ENCODE measurements around the gene TMEM38B. TPM values are rescaled to one million over a fixed set of nuclear protein-coding genes. Genes with fewer than 3 reads are reported as not detected.
"Not testable (repeated sequence)": the region's sequence is repeated elsewhere in the genome, so short reads cannot be mapped to it uniquely, and the experiment has no call there.

TMEM38B gene
- total and polyA plus RNA-seq, 2 donors: 9.6 to 15.0 TPM

GRCh38 chr9:105696219-105696793 is 2.0 kb downstream of the TMEM38B start:
- Histone ChIP-seq H3K27ac (ENCODE audit: low read depth) (no peak overlapping the region), H3K36me3 (ENCODE audit: insufficient read depth) (no peaks in the 10 kb centered on the region), H3K4me1 (ENCODE audit: insufficient read depth) (no peaks in the 10 kb centered on the region), H3K4me3 (ENCODE audit: low read depth, low read length) (no peak overlapping the region)
- 98% methylated on average over 12 of the region's 12 CpGs for WGBS
- DNase-seq (ENCODE audit: extremely low spot score): no peak

GRCh38 chr9:105697871-105698270 is 3.5 kb downstream of the TMEM38B start:
- WGBS: 63% methylated on average over 4 of the region's 4 CpGs
- H3K27ac ChIP-seq (ENCODE audit: low read depth): no peak overlapping the region
- no peak overlapping the region for H3K4me3 ChIP-seq (ENCODE audit: low read depth, low read length)
- DNase-seq (ENCODE audit: extremely low spot score): no peak
- no peaks in the 10 kb centered on the region for H3K4me1 ChIP-seq (ENCODE audit: insufficient read depth)
- H3K36me3 ChIP-seq (ENCODE audit: insufficient read depth): no peaks in the 10 kb centered on the region

- no peaks in the 10 kb centered on the region for H3K36me3 ChIP-seq (ENCODE audit: insufficient read depth)
- no peak overlapping the region for H3K4me3 ChIP-seq (ENCODE audit: low read depth, low read length)
- 79% methylated on average over 1 of the region's 1 CpG for WGBS
- no peak for DNase-seq (ENCODE audit: extremely low spot score)
- no peaks in the 10 kb centered on the region for H3K4me1 ChIP-seq (ENCODE audit: insufficient read depth)
- H3K27ac ChIP-seq (ENCODE audit: low read depth): no peak overlapping the region
Observed at GRCh38 chr9:105698348-105698870, 4.1 kb downstream of the TMEM38B start.

GRCh38 chr9:105700668-105701067 is 6.3 kb downstream of the TMEM38B start:
- H3K27ac ChIP-seq (ENCODE audit: low read depth): no peak overlapping the region
- 68% methylated on average over 1 of the region's 1 CpG for WGBS
- no peak for DNase-seq (ENCODE audit: extremely low spot score)
- no peaks in the 10 kb centered on the region for H3K36me3 ChIP-seq (ENCODE audit: insufficient read depth)
- no peaks in the 10 kb centered on the region for H3K4me1 ChIP-seq (ENCODE audit: insufficient read depth)
- no peak overlapping the region for H3K4me3 ChIP-seq (ENCODE audit: low read depth, low read length)

- no peak for DNase-seq (ENCODE audit: extremely low spot score)
- H3K36me3 ChIP-seq (ENCODE audit: insufficient read depth): no peaks in the 10 kb centered on the region
- WGBS: 85% methylated on average over 2 of the region's 2 CpGs
- no peak overlapping the region for H3K4me3 ChIP-seq (ENCODE audit: low read depth, low read length)
- no peaks in the 10 kb centered on the region for H3K4me1 ChIP-seq (ENCODE audit: insufficient read depth)
- no peak overlapping the region for H3K27ac ChIP-seq (ENCODE audit: low read depth)
Observed at GRCh38 chr9:105701145-105701544, 6.8 kb downstream of the TMEM38B start.

GRCh38 chr9:105702207-105702606 is 7.9 kb downstream of the TMEM38B start:
- Histone ChIP-seq H3K4me3 (ENCODE audit: low read depth, low read length) (no peak overlapping the region), H3K36me3 (ENCODE audit: insufficient read depth) (no peaks in the 10 kb centered on the region), H3K4me1 (ENCODE audit: insufficient read depth) (no peaks in the 10 kb centered on the region), H3K27ac (ENCODE audit: low read depth) (no peak overlapping the region)
- no peak for DNase-seq (ENCODE audit: extremely low spot score)
- 98% methylated on average over 1 of the region's 1 CpG for WGBS

GRCh38 chr9:105703638-105704037 is 9.3 kb downstream of the TMEM38B start:
- H3K4me3 ChIP-seq (ENCODE audit: low read depth, low read length); H3K36me3 ChIP-seq (ENCODE audit: insufficient read depth); H3K27ac ChIP-seq (ENCODE audit: low read depth); DNase-seq (ENCODE audit: extremely low spot score); H3K4me1 ChIP-seq (ENCODE audit: insufficient read depth): not testable (repeated sequence)
- WGBS: 95% methylated on average over 4 of the region's 4 CpGs

- peaks cover 3% of the 10 kb centered on the region for H3K36me3 ChIP-seq (ENCODE audit: insufficient read depth)
- H3K27ac ChIP-seq (ENCODE audit: low read depth): no peak overlapping the region
- WGBS: 97% methylated on average over 8 of the region's 8 CpGs
- no peaks in the 10 kb centered on the region for H3K4me1 ChIP-seq (ENCODE audit: insufficient read depth)
- DNase-seq (ENCODE audit: extremely low spot score): no peak
- H3K4me3 ChIP-seq (ENCODE audit: low read depth, low read length): no peak overlapping the region
Observed at GRCh38 chr9:105706156-105706555, 11.8 kb downstream of the TMEM38B start.

- Histone ChIP-seq H3K4me3 (ENCODE audit: low read depth, low read length) (no peak overlapping the region), H3K27ac (ENCODE audit: low read depth) (no peak overlapping the region), H3K36me3 (ENCODE audit: insufficient read depth) (peaks cover 3% of the 10 kb centered on the region), H3K4me1 (ENCODE audit: insufficient read depth) (no peaks in the 10 kb centered on the region)
- WGBS: 89% methylated on average over 3 of the region's 3 CpGs
- DNase-seq (ENCODE audit: extremely low spot score): no peak
Observed at GRCh38 chr9:105708405-105708804, 14.1 kb downstream of the TMEM38B start.

GRCh38 chr9:105710638-105711037 is 16.3 kb downstream of the TMEM38B start:
- DNase-seq (ENCODE audit: extremely low spot score): no peak
- no peak overlapping the region for H3K4me3 ChIP-seq (ENCODE audit: low read depth, low read length)
- peaks cover 3% of the 10 kb centered on the region for H3K36me3 ChIP-seq (ENCODE audit: insufficient read depth)
- no peaks in the 10 kb centered on the region for H3K4me1 ChIP-seq (ENCODE audit: insufficient read depth)
- no peak overlapping the region for H3K27ac ChIP-seq (ENCODE audit: low read depth)
- 95% methylated on average over 13 of the region's 13 CpGs for WGBS

- Histone ChIP-seq H3K36me3 (ENCODE audit: insufficient read depth) (peaks cover 3% of the 10 kb centered on the region), H3K4me3 (ENCODE audit: low read depth, low read length) (no peak overlapping the region), H3K27ac (ENCODE audit: low read depth) (no peak overlapping the region), H3K4me1 (ENCODE audit: insufficient read depth) (no peaks in the 10 kb centered on the region)
- no peak for DNase-seq (ENCODE audit: extremely low spot score)
- 78% methylated on average over 7 of the region's 7 CpGs for WGBS
Observed at GRCh38 chr9:105711867-105712266, 17.5 kb downstream of the TMEM38B start.

- no peak overlapping the region for H3K4me3 ChIP-seq (ENCODE audit: low read depth, low read length)
- peaks cover 3% of the 10 kb centered on the region for H3K36me3 ChIP-seq (ENCODE audit: insufficient read depth)
- no peak for DNase-seq (ENCODE audit: extremely low spot score)
- WGBS: 85% methylated on average over 1 of the region's 1 CpG
- no peaks in the 10 kb centered on the region for H3K4me1 ChIP-seq (ENCODE audit: insufficient read depth)
- no peak overlapping the region for H3K27ac ChIP-seq (ENCODE audit: low read depth)
Observed at GRCh38 chr9:105712297-105712696, 18.0 kb downstream of the TMEM38B start.

GRCh38 chr9:105712773-105713172 is 18.4 kb downstream of the TMEM38B start:
- 89% methylated on average over 6 of the region's 6 CpGs for WGBS
- no peaks in the 10 kb centered on the region for H3K4me1 ChIP-seq (ENCODE audit: insufficient read depth)
- H3K36me3 ChIP-seq (ENCODE audit: insufficient read depth): peaks cover 3% of the 10 kb centered on the region
- no peak for DNase-seq (ENCODE audit: extremely low spot score)
- no peak overlapping the region for H3K27ac ChIP-seq (ENCODE audit: low read depth)
- no peak overlapping the region for H3K4me3 ChIP-seq (ENCODE audit: low read depth, low read length)

GRCh38 chr9:105713260-105714019 is 19.1 kb downstream of the TMEM38B start:
- WGBS: 96% methylated on average over 11 of the region's 11 CpGs
- H3K27ac ChIP-seq (ENCODE audit: low read depth): no peak overlapping the region
- no peaks in the 10 kb centered on the region for H3K4me1 ChIP-seq (ENCODE audit: insufficient read depth)
- peaks cover 3% of the 10 kb centered on the region for H3K36me3 ChIP-seq (ENCODE audit: insufficient read depth)
- DNase-seq (ENCODE audit: extremely low spot score): no peak
- H3K4me3 ChIP-seq (ENCODE audit: low read depth, low read length): no peak overlapping the region
